GM10266 (cell line): Measurements from ENCODE around the gene DPEP1.
A peak's percentile ranks its signal among the peaks of the same experiment; 100 is the strongest.
"Not testable (repeated sequence)": the region's sequence is repeated elsewhere in the genome, so short reads cannot be mapped to it uniquely, and the experiment has no call there.

Experiments used
- DNase-seq: peaks from one replicate; pipeline ENCODE4 v3.0.0; 2012; ENCODE audit errors: extremely low spot score
- CTCF ChIP-seq: IDR thresholded peaks from 2 replicates; pipeline ENCODE4 v1.5.1; 2012; ENCODE audit warnings: mild to moderate bottlenecking, low read depth; ENCODE audit not compliant: control insufficient read depth, insufficient read depth; ENCODE audit errors: missing control alignments

DPEP1 gene

GRCh38 chr16:89570342-89570923 lies 43.0 kb upstream of the DPEP1 start:
- no peak for TF ChIP-seq CTCF
- no peak for DNase-seq

GRCh38 chr16:89570983-89571598 lies 42.4 kb upstream of the DPEP1 start:
- not testable (repeated sequence) for DNase-seq

- no peak for DNase-seq
- no peak for TF ChIP-seq CTCF
These were observed 41.8 kb upstream of the DPEP1 start for GRCh38 chr16:89571636-89572035.

GRCh38 chr16:89572073-89572484 lies 41.4 kb upstream of the DPEP1 start:
- peak; percentile 78 for DNase-seq

GRCh38 chr16:89572485-89573205 lies 40.8 kb upstream of the DPEP1 start:
- no peak for TF ChIP-seq CTCF
- DNase-seq: no peak

More at GRCh38 chr16:89572073-89572484, 41.4 kb upstream of the DPEP1 start:
- no peak for TF ChIP-seq CTCF

- no peak for TF ChIP-seq CTCF
- no peak for DNase-seq
These were observed 39.4 kb upstream of the DPEP1 start for GRCh38 chr16:89573826-89574680.

- peak; percentile 96 for DNase-seq
- peak; percentile 94 for TF ChIP-seq CTCF
These were observed 38.7 kb upstream of the DPEP1 start for GRCh38 chr16:89574681-89575246.
